ENCODE results near the gene ALKBH4.
"Not testable (repeated sequence)": the region's sequence is repeated elsewhere in the genome, so short reads cannot be mapped to it uniquely, and the experiment has no call there.

GRCh38 chr7:102408530-102408929 is 56.1 kb downstream of the ALKBH4 start:
- not testable (repeated sequence) for TF ChIP-seq CTCF, POLR2A (IDR thresholded peaks at IDR 0.05)

All from esophagus squamous epithelium (tissue), 4 donors.